Hepatocyte (in vitro differentiated cells): Measurements from ENCODE around the gene TP53RK. TPM values are rescaled to one million over a fixed set of nuclear protein-coding genes. Genes with fewer than 3 reads are reported as not detected.
A peak's percentile ranks its signal among the peaks of the same experiment; 100 is the strongest.

ENCODE experiments used
- DNase-seq: peaks from one replicate; pipeline ENCODE4 v3.0.0-alpha.2; 2016; ENCODE audit warnings: low spot score
- H2AFZ ChIP-seq: fragments of 200-600 bp; sonication (generic); 2 replicates; pipeline ENCODE4 v1.6.0; 2016; ENCODE audit warnings: antibody characterized with exemption, mild to moderate bottlenecking
- H3K27ac ChIP-seq: fragments of 200-600 bp; sonication (generic); 2 replicates; pipeline ENCODE4 v1.5.1; 2016; ENCODE audit warnings: mild to moderate bottlenecking
- H3K27me3 ChIP-seq: fragments of 200-600 bp; sonication (generic); 2 replicates; pipeline ENCODE4 v1.6.1; 2016
- H3K36me3 ChIP-seq: fragments of 200-600 bp; sonication (generic); replicated peaks from 2 replicates; pipeline ENCODE4 v1.5.1; 2016; ENCODE audit warnings: low read depth; ENCODE audit not compliant: insufficient read depth
- H3K4me1 ChIP-seq: fragments of 200-600 bp; sonication (generic); 2 replicates; pipeline ENCODE4 v1.5.1; 2016; ENCODE audit warnings: mild to moderate bottlenecking, moderate library complexity; ENCODE audit not compliant: insufficient read depth
- H3K4me2 ChIP-seq: fragments of 200-600 bp; sonication (generic); 2 replicates; pipeline ENCODE4 v1.6.0; 2016
- H3K4me3 ChIP-seq: fragments of 200-600 bp; sonication (generic); 2 replicates; pipeline ENCODE4 v1.5.1; 2016; ENCODE audit warnings: mild to moderate bottlenecking
- H3K79me2 ChIP-seq: fragments of 200-600 bp; sonication (generic); 2 replicates; pipeline ENCODE4 v1.6.0; 2017; ENCODE audit warnings: mild to moderate bottlenecking
- H3K9me2 ChIP-seq: fragments of 200-600 bp; sonication (generic); replicated peaks from 2 replicates; pipeline ENCODE4 v1.6.0; 2017; ENCODE audit warnings: mild to moderate bottlenecking; ENCODE audit not compliant: insufficient read depth
- H3K9me3 ChIP-seq: fragments of 200-600 bp; sonication (generic); 2 replicates; pipeline ENCODE4 v1.5.1; 2016; ENCODE audit warnings: low read depth, mild to moderate bottlenecking
- H4K20me1 ChIP-seq: fragments of 200-600 bp; sonication (generic); 2 replicates; pipeline ENCODE4 v1.6.0; 2016; ENCODE audit warnings: mild to moderate bottlenecking; ENCODE audit not compliant: insufficient read depth, poor library complexity, severe bottlenecking
- CTCF ChIP-seq: fragments of 200-600 bp; sonication (generic); IDR thresholded peaks from 2 replicates; pipeline ENCODE4 v1.5.1; 2016; ENCODE audit warnings: antibody characterized with exemption, mild to moderate bottlenecking; ENCODE audit not compliant: poor library complexity
- EZH2 ChIP-seq: fragments of 200-600 bp; sonication (generic); IDR thresholded peaks from 2 replicates; pipeline ENCODE4 v1.6.1; 2016; ENCODE audit warnings: antibody characterized with exemption, mild to moderate bottlenecking, borderline replicate concordance
- EZH2phosphoT487 ChIP-seq: fragments of 200-600 bp; sonication (generic); IDR thresholded peaks from one replicate; pipeline ENCODE4 v1.6.1; 2018; ENCODE audit warnings: antibody characterized with exemption, mild to moderate bottlenecking, low read depth, moderate library complexity; ENCODE audit not compliant: unreplicated experiment, severe bottlenecking
- WGBS: methylation state at CpG from one replicate; pipeline ENCODE4 v1.1.6; 2016; ENCODE audit warnings: low lambda C conversion rate; ENCODE audit errors: missing lambda C conversion rate; 5-methylcytosine and 5-hydroxymethylcytosine counted together
- polyA plus RNA-seq: library from polyadenylated mRNA; unstranded; fragments of >200 nt; fragmentation: Nextera tagmentation; extraction: Ambion mirVana; gene quantifications from 2 replicates; pipeline ENCODE4 v1.2.1, GENCODE V29; 2016
- total RNA-seq: library from RNA; depleted of rRNA; stranded (reverse); fragments of >200 nt; gene quantifications from 2 replicates; pipeline ENCODE4 v1.2.3, GENCODE V29; 2014

The TP53RK gene
- total and polyA plus RNA-seq, 2 experiments from 2014 or later = 19.6 to 19.8 TPM

GRCh38 chr20:46710153-46710913 lies 21.1 kb upstream of the TP53RK start:
- no peak for DNase-seq
- WGBS = 43% methylated on average over 22 of the region's 22 CpGs
- H3K79me2 ChIP-seq = peaks cover 32% of the 10 kb centered on the region
- H2AFZ ChIP-seq = peak overlapping the region; percentile 97
- no peaks in the 10 kb centered on the region for H4K20me1 ChIP-seq
- H3K9me3 ChIP-seq = no peaks in the 10 kb centered on the region
- H3K27me3 ChIP-seq = no peaks in the 10 kb centered on the region
- H3K4me2 ChIP-seq = peak overlapping the region; percentile 92
- H3K4me1 ChIP-seq = peaks cover 26% of the 10 kb centered on the region
- H3K27ac ChIP-seq = peak overlapping the region; percentile 97
- no peaks in the 10 kb centered on the region for H3K36me3 ChIP-seq
- no peak for TF ChIP-seq CTCF
- peak overlapping the region; percentile 68 for H3K4me3 ChIP-seq
- H3K9me2 ChIP-seq = no peaks in the 10 kb centered on the region

- Histone ChIP-seq H2AFZ (peak within 1 kb of the TSS; percentile 97), H3K4me3 (peak within 1 kb of the TSS; percentile 68), H4K20me1 (no peaks in the 10 kb centered on the region), H3K27ac (peak within 1 kb of the TSS; percentile 97), H3K4me1 (peaks cover 26% of the 10 kb centered on the region), H3K27me3 (no peaks in the 10 kb centered on the region), H3K9me2 (no peaks in the 10 kb centered on the region), H3K4me2 (peak within 1 kb of the TSS; percentile 92), H3K9me3 (no peaks in the 10 kb centered on the region), H3K36me3 (no peaks in the 10 kb centered on the region), H3K79me2 (peaks cover 32% of the 10 kb centered on the region)
- 5% methylated on average over 17 of the region's 67 CpGs for WGBS
- TF ChIP-seq EZH2phosphoT487 (no peak), CTCF (no peak)
- DNase-seq = peak; percentile 86
These were observed 20.4 kb upstream of the TP53RK start, which contains the start of gene SLC2A10 for GRCh38 chr20:46709459-46710152. SLC2A10 (plus strand) TSS chr20:46709649; CDS start chr20:46709737, 88 bp downstream.

- H2AFZ ChIP-seq = peak overlapping the region; percentile 97
- no peaks in the 10 kb centered on the region for H4K20me1 ChIP-seq
- peaks cover 26% of the 10 kb centered on the region for H3K4me1 ChIP-seq
- H3K4me2 ChIP-seq = peak overlapping the region; percentile 92
- WGBS = 62% methylated on average over 10 of the region's 13 CpGs
- peak; percentile 42 for DNase-seq
- TF ChIP-seq CTCF (no peak), EZH2 (no peak), EZH2phosphoT487 (no peak)
- no peaks in the 10 kb centered on the region for H3K27me3 ChIP-seq
- no peaks in the 10 kb centered on the region for H3K36me3 ChIP-seq
- peak overlapping the region; percentile 97 for H3K27ac ChIP-seq
- H3K9me2 ChIP-seq = no peaks in the 10 kb centered on the region
- H3K9me3 ChIP-seq = no peaks in the 10 kb centered on the region
- peak overlapping the region; percentile 68 for H3K4me3 ChIP-seq
- H3K79me2 ChIP-seq = peaks cover 32% of the 10 kb centered on the region
These were observed 19.8 kb upstream of the TP53RK start for GRCh38 chr20:46709055-46709458.
